ENCODE measurements around the gene DHX32.

The DHX32 gene

DNA sequence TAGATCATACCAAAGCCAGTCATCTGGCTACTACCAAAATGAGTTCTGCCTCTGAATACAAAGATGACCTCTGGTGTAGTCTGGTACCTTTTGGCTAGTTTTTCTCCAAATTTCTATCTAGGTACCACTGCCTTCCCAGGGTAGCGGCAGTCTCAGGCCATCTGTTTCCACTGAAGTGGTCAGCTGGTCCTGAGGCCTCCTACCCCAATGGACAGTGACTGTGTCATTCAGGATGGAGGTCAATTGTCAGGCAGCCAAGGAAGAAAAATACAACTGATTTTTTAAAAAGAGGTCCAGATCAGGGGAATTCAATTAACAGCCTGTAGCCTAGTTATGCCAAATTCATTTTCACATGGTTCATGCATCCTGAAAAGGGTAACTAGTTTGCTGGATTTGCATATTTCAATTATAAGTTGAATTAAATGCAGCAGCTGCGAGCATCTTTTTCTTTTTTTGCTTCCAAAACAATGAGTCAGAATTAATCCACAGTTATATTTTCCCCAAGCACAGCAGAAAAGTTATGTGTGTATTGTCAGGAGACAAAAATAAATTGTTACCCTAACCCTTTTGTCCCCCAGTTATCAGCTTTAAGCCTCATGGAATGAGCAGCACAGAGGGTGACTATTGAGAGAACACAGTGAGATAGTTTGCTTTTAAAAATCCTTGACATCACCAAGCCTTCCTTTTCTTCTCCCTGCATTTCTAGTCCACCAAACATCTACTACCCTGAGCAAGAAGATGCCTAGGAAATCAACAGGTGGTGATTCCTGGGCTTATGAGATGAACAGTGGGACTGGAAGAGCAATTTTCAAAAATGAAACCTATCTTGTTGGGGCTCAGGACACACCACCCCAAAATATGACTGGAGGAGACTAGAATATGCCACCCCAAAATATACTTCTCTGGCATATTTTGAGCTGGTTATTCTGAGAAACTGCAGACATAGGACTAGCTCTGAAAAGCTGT lies 30.0 kb downstream of the DHX32 start:
- TF ChIP-seq, protein P1, sequence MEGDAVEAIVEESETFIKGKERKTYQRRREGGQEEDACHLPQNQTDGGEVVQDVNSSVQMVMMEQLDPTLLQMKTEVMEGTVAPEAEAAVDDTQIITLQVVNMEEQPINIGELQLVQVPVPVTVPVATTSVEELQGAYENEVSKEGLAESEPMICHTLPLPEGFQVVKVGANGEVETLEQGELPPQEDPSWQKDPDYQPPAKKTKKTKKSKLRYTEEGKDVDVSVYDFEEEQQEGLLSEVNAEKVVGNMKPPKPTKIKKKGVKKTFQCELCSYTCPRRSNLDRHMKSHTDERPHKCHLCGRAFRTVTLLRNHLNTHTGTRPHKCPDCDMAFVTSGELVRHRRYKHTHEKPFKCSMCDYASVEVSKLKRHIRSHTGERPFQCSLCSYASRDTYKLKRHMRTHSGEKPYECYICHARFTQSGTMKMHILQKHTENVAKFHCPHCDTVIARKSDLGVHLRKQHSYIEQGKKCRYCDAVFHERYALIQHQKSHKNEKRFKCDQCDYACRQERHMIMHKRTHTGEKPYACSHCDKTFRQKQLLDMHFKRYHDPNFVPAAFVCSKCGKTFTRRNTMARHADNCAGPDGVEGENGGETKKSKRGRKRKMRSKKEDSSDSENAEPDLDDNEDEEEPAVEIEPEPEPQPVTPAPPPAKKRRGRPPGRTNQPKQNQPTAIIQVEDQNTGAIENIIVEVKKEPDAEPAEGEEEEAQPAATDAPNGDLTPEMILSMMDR (IDR thresholded peaks at IDR 0.05; ENCODE audit: insufficient read depth, low read depth, low read length, missing control alignments): no peak
- no peak for DNase-seq (ENCODE audit: low read depth)
- H3K4me3 ChIP-seq (ENCODE audit: low read depth, low read length): no peak overlapping the region

DNA sequence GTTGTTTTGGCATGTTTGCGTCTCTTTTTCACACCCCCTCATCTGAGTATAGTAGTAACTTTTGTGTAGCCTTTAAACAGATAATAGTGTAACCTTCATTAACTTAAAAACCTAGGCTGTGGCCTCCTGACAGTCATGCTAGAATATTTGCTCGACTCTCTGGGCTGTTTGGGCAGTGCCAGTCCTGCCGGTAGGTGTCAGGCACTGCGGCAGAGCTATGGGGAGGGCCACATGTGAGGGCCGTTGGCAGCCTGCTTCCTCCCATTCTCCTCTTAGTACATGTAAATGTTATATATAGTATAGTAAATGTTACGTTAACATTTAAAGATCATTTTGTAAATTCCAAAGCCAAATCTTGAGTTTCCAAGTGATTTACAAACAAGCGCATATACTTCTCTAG lies 31.6 kb downstream of the DHX32 start:
- no peak overlapping the region for H3K4me3 ChIP-seq (ENCODE audit: low read depth, low read length)
- TF ChIP-seq, protein P1 (IDR thresholded peaks at IDR 0.05; ENCODE audit: insufficient read depth, low read depth, low read length, missing control alignments): no peak
- DNase-seq (ENCODE audit: low read depth): no peak

DNA sequence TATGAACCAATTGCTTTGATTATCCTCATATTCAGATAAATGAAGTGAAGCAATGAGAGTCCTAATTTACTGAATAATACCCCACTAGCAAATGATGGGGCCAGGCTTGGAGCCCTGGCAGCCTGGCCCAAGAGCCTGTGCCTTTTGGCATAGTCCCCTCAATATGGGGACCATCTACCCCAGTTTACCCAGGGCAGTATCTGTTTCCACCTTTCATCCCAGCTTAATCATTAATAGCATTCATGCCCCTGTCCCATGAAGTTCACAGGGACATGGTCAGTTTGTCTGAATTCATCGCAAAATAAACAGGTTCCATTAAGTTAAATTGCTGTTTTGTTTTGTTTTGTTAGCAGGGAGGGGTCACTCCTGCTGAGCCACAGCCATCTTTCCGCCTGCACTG lies 32.2 kb downstream of the DHX32 start:
- H3K4me3 ChIP-seq (ENCODE audit: low read depth, low read length): no peak overlapping the region
- DNase-seq (ENCODE audit: low read depth): no peak
- TF ChIP-seq, protein P1 (IDR thresholded peaks at IDR 0.05; ENCODE audit: insufficient read depth, low read depth, low read length, missing control alignments): no peak

DNA sequence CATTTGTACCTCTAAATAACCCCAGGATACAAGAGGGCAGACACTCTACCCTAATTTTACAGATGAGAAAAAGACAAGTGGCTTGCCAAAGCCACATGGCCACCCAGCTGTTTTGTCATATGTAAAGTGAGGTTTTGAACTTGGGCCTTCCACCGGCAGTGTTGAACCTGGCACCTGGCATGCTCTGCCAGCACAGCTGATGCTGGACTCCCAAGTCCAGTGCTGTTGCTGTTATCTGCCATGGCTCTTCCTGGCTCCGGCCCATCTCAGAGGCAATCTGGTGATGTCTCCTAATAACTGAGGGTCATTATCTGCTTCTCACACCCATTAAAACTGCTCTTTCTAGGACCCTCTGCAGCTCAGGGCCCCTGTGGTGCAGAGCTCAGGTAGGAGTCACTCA lies 32.7 kb downstream of the DHX32 start:
- TF ChIP-seq, protein P1 (IDR thresholded peaks at IDR 0.05; ENCODE audit: insufficient read depth, low read depth, low read length, missing control alignments): no peak
- H3K4me3 ChIP-seq (ENCODE audit: low read depth, low read length): no peak overlapping the region
- no peak for DNase-seq (ENCODE audit: low read depth)

DNA sequence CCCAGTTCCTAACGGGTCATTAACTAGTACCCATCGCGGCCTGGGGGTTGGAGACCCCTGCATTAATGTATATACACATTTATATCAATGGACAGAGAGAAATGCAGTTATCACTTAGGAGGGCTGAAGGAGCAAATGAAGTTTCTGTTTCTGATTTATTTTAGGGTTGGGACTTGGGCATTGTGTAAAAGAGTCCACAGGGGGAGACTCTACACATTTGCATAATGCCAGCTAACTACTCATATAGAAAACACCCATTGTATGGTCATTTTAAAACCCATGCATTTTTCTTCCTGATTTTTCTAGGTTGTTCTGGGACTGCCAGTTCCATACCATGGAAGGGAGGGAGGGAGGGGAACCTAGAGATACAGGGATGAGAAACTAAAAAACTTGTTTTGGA lies 34.2 kb downstream of the DHX32 start:
- H3K4me3 ChIP-seq (ENCODE audit: low read depth, low read length): no peak overlapping the region
- TF ChIP-seq, protein P1 (IDR thresholded peaks at IDR 0.05; ENCODE audit: insufficient read depth, low read depth, low read length, missing control alignments): no peak
- DNase-seq (ENCODE audit: low read depth): no peak

DNA sequence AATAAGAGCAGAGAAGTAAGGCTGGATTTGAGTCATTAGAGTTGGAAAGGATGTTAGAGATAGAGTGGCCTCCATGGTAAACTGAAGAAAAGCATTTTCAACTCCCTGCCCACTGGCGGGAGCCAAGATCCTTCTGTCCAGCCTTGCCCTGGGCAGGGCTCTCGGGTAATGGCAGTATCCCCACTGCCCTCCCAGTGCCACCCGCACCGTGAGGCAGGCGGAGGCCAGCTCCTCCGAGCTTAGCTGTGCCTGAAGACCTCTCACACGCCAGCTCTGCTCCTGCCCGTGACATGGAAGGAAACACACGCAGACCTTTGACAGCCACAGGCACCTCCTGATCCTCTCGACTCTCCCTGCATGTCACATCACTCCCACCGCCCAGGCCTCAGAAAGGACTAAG lies 35.5 kb downstream of the DHX32 start:
- H3K4me3 ChIP-seq (ENCODE audit: low read depth, low read length): no peak overlapping the region
- TF ChIP-seq, protein P1 (IDR thresholded peaks at IDR 0.05; ENCODE audit: insufficient read depth, low read depth, low read length, missing control alignments): no peak
- DNase-seq (ENCODE audit: low read depth): no peak

Measured in GM12865 (cell line).